Activated naive CD4-positive, alpha-beta T cell treated with anti-CD3 and anti-CD28 coated beads, Interleukin-2, amount 50 U/mL, for 24 hours (primary cell): Measurements from ENCODE around the gene PPP1R9A.

ENCODE experiments used
- H3K27ac Mint-ChIP-seq: one replicate; pipeline ENCODE4 v1.8.0; 2021; ENCODE audit warnings: mild to moderate bottlenecking, mixed read lengths
- H3K27me3 Mint-ChIP-seq: one replicate; pipeline ENCODE4 v1.8.0; 2021; ENCODE audit warnings: mixed read lengths
- H3K36me3 Mint-ChIP-seq: one replicate; pipeline ENCODE4 v1.8.0; 2021; ENCODE audit warnings: mixed read lengths
- H3K4me1 Mint-ChIP-seq: one replicate; pipeline ENCODE4 v1.8.0; 2021; ENCODE audit warnings: mixed read lengths
- H3K4me3 Mint-ChIP-seq: one replicate; pipeline ENCODE4 v1.8.0; 2021; ENCODE audit warnings: mild to moderate bottlenecking, mixed read lengths
- H3K9me3 Mint-ChIP-seq: one replicate; pipeline ENCODE4 v1.8.0; 2021; ENCODE audit warnings: mixed read lengths

PPP1R9A gene

DNA sequence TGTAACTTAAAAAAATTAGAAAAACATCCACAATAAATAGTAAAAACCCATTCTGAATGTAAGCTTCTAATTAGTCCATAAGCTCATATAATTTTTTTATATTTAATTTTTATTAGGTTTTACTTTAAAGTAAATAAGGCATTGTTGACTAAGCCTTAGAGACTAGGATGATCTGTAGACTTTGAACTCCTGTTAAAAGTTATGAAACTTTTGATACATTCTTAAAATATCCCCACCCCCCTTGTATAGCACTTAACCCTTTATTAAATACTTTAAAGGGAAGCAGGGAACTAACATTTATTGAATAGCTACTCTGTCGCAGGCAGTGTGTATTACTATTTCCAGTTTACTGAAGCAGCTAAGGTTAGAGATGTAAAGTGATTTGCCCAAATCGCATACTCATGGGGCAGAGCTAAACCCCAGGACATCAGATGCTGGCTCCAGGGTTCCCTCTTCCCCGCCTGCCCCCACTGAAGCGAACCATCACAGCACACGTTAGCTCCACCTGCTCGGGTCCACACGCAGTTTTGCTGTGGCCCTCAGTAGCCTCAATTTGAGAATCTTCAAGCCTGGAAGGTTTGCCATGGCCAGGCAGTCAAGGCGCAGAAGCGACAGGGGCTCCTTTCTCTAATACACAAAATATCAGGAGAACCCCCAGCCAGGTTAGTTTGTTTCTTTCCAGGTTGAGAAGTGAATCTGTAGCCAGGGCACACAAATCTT, 416.2 kb downstream of the PPP1R9A start:
- Mint-ChIP-seq H3K9me3 (no peaks in the 10 kb centered on the region), H3K4me3 (no peak overlapping the region), H3K4me1 (peaks cover 3% of the 10 kb centered on the region), H3K27ac (no peak overlapping the region), H3K36me3 (no peaks in the 10 kb centered on the region), H3K27me3 (peaks cover 5% of the 10 kb centered on the region)

DNA sequence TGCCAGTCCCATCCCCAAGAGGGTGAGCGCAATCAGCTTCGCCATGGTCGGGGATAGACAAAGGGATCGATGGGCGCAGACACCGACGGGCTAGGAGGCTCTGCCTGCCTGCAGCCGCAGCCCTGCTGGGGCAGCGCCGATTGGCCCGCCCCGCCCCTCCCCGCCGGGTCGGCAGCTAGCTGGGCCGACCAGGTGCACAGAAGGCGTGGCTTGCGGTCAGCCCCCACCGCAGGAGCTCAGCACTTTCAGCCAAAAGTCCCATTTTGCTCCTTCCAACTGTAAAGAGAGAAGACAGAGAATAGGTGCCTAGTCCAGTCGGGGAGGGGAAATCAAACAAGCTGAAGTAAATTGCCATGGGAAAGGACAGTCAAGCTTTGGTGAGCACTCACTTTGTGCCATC, 417.0 kb downstream of the PPP1R9A start, which contains the start of gene PON1:
TSS of gene PON1 (minus strand) at position 102 of the 400 bp plus-strand sequence. CDS start at position 45, 57 bp downstream.
- peaks cover 3% of the 10 kb centered on the region for H3K4me1 Mint-ChIP-seq
- no peaks in the 10 kb centered on the region for H3K36me3 Mint-ChIP-seq
- no peaks in the 10 kb centered on the region for H3K9me3 Mint-ChIP-seq
- no peak within 1 kb of the TSS for H3K27ac Mint-ChIP-seq
- peaks cover 5% of the 10 kb centered on the region for H3K27me3 Mint-ChIP-seq
- H3K4me3 Mint-ChIP-seq: no peak within 1 kb of the TSS

DNA sequence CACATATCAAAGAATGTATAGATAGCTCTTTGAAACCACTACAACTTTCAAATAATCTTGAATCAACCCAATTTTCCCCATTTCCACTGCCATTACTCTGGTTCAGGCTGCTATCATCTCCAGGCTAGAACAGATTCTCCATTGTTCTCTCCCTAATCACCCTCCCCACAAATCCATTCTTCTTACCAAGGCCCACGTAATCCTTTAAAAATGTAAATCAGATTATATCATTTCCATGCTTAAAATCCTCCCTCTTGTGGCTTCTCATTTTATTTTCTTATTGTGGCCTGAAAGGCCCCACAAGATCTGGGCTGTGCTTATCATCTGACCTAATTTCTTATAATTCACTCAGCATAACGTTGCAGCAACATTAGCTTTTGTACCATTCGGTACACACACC, 420.0 kb downstream of the PPP1R9A start:
- H3K9me3 Mint-ChIP-seq: no peaks in the 10 kb centered on the region
- peaks cover 18% of the 10 kb centered on the region for H3K4me1 Mint-ChIP-seq
- no peaks in the 10 kb centered on the region for H3K36me3 Mint-ChIP-seq
- H3K4me3 Mint-ChIP-seq: no peak overlapping the region
- peaks cover 5% of the 10 kb centered on the region for H3K27me3 Mint-ChIP-seq
- H3K27ac Mint-ChIP-seq: no peak overlapping the region

DNA sequence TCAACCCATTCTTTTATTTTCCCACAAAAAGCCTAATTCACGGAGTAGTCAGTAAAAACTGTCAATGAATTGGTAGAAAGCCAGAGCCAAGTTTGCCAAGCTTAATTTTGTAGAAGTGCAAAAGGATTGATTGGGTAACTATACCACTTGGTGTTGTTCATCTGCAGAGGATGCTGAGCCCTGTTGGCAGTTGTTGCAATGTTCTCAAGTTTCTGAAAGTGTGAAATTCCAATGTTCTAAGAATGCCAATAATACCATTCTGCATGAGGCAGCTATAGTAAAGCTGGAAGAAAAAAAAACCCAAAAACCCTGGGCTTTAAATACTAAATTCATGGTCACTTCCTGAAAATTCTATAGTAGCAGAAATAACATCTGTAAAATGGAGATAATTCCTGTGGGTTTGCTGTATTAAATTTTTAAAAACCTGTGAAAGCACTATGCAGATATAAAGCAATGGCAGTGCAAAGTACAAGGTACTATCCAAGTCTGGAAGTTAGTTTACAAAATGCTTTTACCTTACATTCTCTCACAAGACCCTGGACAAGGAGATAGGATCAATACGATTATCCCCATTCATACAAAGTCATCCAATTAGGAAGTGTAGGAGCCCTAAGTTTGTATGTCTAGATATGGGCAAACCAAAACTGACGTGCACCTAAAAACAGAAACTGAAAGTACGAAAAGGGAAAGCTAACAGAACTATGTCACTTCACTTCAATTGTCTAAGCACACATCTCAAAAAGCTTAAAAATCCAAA, 423.0 kb downstream of the PPP1R9A start:
- Mint-ChIP-seq H3K36me3 (no peaks in the 10 kb centered on the region), H3K9me3 (no peaks in the 10 kb centered on the region), H3K4me1 (peaks cover 15% of the 10 kb centered on the region), H3K27ac (peak overlapping the region; percentile 20), H3K4me3 (peak overlapping the region; percentile 76), H3K27me3 (peaks cover 3% of the 10 kb centered on the region)

DNA sequence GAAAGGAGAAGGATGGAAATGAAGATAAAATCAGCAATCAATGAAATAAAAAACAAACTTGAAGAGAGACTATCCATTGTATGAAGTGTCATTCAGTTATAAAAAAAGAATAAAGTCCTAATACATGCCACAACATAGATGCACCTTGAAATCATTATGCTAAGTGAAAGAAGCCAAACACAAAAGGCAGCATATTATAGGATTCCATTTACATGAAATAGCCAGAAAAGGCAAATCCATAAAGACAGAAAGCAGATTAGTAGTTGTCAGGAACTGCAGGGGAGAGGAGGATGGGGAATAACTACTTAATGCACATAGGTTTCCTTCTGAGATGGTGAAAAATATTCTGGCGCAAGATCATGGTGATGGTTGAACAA, 423.6 kb downstream of the PPP1R9A start:
- peaks cover 15% of the 10 kb centered on the region for H3K4me1 Mint-ChIP-seq
- no peaks in the 10 kb centered on the region for H3K9me3 Mint-ChIP-seq
- no peaks in the 10 kb centered on the region for H3K27me3 Mint-ChIP-seq
- peak overlapping the region; percentile 76 for H3K4me3 Mint-ChIP-seq
- peak overlapping the region; percentile 20 for H3K27ac Mint-ChIP-seq
- H3K36me3 Mint-ChIP-seq: no peaks in the 10 kb centered on the region

DNA sequence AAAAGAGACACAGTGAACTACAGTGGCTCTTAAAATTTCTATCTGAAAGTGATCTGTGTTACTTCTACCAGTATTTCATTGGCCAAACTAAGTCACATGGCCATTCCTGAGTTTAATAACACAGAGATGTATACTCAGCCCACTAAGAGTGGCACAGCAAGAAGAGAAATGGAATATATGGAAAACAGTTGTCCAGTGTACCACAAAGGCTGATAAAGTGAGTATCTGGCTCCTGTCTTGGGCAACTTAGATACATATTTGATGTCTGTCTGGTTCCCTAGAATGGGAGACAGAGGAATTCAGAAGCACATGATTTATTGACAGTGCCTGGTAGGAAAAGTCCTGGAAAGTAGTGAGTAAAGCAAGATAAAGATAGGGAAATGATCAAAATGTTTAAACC, 427.1 kb downstream of the PPP1R9A start:
- Mint-ChIP-seq H3K4me3 (no peak overlapping the region), H3K36me3 (no peaks in the 10 kb centered on the region), H3K27ac (no peak overlapping the region), H3K4me1 (peaks cover 15% of the 10 kb centered on the region), H3K9me3 (no peaks in the 10 kb centered on the region), H3K27me3 (no peaks in the 10 kb centered on the region)

DNA sequence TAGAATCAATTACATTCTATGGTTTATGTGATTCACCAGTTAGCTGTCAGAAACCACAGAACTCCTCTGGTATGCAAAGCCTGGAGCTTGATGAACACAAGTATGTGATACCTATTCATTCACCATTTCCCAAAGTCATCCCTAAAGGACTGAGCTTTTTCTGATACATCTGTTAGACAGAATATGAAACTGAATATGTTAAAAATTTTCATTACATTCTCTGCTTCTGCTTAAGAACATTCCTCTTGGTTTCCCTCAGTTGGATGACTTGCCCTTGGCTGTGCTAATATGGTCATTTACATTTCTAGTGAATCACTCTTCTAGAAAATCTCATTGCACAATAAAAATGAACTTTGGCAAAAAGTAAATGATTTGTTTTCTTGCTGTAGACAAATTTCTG, 427.7 kb downstream of the PPP1R9A start:
- H3K9me3 Mint-ChIP-seq: no peaks in the 10 kb centered on the region
- H3K4me3 Mint-ChIP-seq: no peak overlapping the region
- H3K4me1 Mint-ChIP-seq: peaks cover 12% of the 10 kb centered on the region
- H3K27me3 Mint-ChIP-seq: no peaks in the 10 kb centered on the region
- H3K36me3 Mint-ChIP-seq: no peaks in the 10 kb centered on the region
- no peak overlapping the region for H3K27ac Mint-ChIP-seq

DNA sequence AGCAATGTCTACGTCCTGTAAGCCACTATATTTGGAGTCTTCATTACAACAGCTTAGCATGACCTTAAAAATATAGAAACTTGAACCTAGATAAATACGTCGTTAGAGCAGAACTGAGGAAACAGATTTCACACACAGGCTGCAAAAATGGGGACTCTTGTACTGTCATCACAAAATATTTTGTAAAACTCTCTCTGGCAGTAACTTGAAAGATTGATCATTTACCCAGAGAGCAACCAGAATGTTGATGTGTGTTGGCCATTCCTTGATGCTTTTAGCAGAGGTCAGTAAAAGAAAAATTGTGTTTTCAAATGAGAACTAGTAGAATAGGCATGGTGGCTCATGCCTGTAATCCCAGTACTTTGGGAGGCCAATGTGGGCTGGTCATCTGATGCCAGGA, 431.4 kb downstream of the PPP1R9A start:
- Mint-ChIP-seq H3K27me3 (no peaks in the 10 kb centered on the region), H3K4me1 (no peaks in the 10 kb centered on the region), H3K27ac (no peak overlapping the region), H3K9me3 (no peaks in the 10 kb centered on the region), H3K4me3 (no peak overlapping the region), H3K36me3 (no peaks in the 10 kb centered on the region)

DNA sequence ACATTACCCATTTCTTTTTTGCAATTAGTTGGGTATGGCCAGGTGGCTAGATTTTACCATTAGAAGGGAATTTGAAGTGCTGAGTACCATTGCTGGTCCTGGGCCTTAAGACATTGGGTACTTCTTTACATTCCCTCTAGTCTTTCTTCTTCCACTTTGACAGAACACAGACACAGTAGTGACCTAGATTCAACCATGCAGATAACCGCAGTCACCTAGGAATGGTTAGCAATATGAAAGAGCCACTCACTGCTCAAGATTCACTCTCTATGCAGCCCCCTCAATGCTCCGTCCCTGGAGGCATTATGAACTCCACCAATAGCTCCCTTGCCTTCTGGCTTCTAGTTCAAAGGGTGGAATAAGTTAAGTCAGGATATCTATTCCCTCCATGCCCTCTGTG, 433.1 kb downstream of the PPP1R9A start:
- Mint-ChIP-seq H3K36me3 (no peaks in the 10 kb centered on the region), H3K9me3 (no peaks in the 10 kb centered on the region), H3K4me1 (no peaks in the 10 kb centered on the region), H3K4me3 (no peak overlapping the region), H3K27me3 (no peaks in the 10 kb centered on the region), H3K27ac (no peak overlapping the region)

DNA sequence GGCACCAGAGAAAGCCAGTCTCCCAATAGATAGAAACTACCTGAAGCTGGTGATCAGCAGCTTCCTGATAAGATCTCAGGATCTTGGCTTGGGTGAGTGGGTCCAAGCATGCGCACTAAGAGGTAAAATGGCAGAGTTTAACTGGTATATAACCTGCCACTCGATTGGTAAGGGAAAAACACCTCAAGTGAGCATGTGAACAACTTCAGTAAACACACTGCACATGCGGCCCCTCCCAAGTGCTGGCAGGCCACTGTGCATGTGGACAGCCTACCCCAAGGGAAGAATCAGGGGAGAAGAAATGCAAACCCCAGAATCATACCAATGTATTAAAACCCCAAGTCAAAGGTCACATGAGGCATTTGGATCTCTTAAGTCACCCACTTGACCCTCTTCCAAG, 434.6 kb downstream of the PPP1R9A start:
- H3K4me1 Mint-ChIP-seq: no peaks in the 10 kb centered on the region
- H3K4me3 Mint-ChIP-seq: no peak overlapping the region
- no peak overlapping the region for H3K27ac Mint-ChIP-seq
- no peaks in the 10 kb centered on the region for H3K9me3 Mint-ChIP-seq
- no peaks in the 10 kb centered on the region for H3K27me3 Mint-ChIP-seq
- no peaks in the 10 kb centered on the region for H3K36me3 Mint-ChIP-seq

DNA sequence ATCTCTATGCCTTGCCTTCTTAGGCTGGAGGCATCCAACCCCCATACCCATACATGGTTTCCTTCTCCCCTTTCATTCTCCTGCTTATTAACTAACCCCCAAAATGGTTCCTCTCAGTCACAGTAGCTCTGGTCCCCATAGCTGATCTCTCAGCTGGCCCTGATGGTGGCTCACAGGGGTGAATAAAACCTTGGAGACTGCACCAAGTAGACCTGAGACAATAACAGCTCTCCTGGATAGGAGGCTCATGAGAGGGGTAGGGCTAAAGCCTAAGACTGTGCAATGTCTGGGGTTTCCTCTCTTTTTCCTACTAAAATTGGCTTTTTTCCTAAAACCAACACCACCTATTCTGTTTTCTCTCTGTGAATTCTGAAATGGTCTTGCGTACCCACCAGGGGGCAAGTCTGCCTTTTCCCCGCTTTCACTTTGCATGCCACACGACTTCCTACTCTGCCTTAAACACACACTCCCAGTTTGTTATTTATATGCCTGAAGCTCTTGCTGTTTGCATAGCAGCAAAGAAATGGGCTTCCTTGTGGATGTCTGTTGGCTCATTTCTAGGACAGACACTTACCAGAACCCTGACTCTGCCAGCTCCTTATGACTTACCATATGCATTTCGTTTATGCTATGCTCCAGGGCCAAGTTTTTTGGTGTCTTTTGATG, 435.4 kb downstream of the PPP1R9A start:
- no peaks in the 10 kb centered on the region for H3K4me1 Mint-ChIP-seq
- H3K9me3 Mint-ChIP-seq: no peaks in the 10 kb centered on the region
- no peaks in the 10 kb centered on the region for H3K36me3 Mint-ChIP-seq
- no peak overlapping the region for H3K27ac Mint-ChIP-seq
- no peak overlapping the region for H3K4me3 Mint-ChIP-seq
- no peaks in the 10 kb centered on the region for H3K27me3 Mint-ChIP-seq
